ENCODE results near the gene ATP6V0B. TPM values are rescaled to one million over a fixed set of nuclear protein-coding genes. Genes with fewer than 3 reads are reported as not detected.

ATP6V0B gene
- total RNA-seq, 2 donors from 2014 or later: 108 to 154 TPM

DNA sequence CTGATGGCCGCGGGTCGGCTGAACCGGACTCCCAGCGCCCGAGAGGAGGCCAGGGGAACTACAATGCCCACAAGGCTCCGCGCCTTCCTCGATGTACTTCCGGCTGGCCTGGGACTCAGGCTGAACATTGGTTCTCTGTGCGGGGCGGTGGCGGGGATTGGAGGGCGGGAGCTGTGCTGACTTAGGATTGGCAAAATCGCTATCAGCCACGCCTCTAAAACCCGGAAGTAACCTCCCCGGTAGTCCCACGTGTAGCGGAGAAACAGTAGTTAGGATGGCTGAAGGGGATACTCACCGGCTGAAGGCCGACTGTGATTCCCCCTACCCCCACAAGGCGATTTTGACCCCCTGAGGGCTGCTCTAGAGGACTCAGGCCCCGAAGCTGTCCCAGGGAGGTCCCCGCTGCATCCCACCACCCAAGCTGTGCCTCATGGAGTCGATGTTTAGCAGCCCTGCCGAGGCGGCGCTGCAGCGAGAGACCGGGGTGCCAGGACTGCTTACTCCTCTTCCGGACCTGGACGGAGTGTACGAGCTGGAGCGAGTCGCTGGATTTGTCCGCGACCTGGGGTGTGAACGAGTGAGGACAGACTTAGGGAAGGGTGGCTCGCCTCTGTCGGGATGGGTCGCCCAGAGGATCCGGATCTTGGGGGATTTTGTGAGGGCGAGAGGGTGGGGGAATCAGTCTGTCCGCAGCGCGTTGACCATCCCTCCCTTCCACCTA is 4.9 kb upstream of the ATP6V0B start, which contains the start of gene DPH2:
Gene DPH2, plus strand, starts transcription at position 265 of the 721 bp plus-strand sequence. Its CDS starts 166 bp downstream, at position 431.
- H3K27ac ChIP-seq: peak within 1 kb of the TSS in 1 of 2 donors; percentile 15

DNA sequence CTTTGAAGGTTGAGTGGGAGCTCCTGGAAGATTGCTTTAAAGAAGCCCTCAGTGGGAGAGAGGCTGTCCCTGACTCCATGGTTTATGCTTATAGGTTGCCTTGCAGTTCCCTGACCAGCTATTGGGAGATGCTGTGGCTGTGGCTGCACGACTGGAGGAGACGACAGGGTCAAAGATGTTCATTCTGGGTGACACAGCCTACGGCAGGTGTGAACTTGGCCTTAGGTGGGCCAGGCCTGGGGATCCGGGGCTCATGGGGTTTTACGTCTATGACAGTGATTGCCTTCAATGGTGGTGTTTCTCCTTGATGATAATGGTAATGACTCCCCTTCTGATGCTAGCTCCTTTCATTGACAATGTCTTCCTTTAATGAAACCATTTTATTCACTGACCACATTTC is 4.3 kb upstream of the ATP6V0B start:
- TF ChIP-seq, protein P1, sequence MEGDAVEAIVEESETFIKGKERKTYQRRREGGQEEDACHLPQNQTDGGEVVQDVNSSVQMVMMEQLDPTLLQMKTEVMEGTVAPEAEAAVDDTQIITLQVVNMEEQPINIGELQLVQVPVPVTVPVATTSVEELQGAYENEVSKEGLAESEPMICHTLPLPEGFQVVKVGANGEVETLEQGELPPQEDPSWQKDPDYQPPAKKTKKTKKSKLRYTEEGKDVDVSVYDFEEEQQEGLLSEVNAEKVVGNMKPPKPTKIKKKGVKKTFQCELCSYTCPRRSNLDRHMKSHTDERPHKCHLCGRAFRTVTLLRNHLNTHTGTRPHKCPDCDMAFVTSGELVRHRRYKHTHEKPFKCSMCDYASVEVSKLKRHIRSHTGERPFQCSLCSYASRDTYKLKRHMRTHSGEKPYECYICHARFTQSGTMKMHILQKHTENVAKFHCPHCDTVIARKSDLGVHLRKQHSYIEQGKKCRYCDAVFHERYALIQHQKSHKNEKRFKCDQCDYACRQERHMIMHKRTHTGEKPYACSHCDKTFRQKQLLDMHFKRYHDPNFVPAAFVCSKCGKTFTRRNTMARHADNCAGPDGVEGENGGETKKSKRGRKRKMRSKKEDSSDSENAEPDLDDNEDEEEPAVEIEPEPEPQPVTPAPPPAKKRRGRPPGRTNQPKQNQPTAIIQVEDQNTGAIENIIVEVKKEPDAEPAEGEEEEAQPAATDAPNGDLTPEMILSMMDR (IDR thresholded peaks at IDR 0.05): no peak
- no peak for DNase-seq (ENCODE audit: low spot score)
- Histone ChIP-seq H3K9me3 (no peaks in the 10 kb centered on the region), H3K27me3 (no peaks in the 10 kb centered on the region), H3K4me1 (peaks cover 0 to 27% of the 10 kb centered on the region in 2 donors), H3K27ac (no peak overlapping the region), H3K36me3 (peaks cover 6% of the 10 kb centered on the region), H3K4me3 (peak overlapping the region; percentile 69 to 86)

More for the DNA sequence above, 4.9 kb upstream of the ATP6V0B start, which contains the start of gene DPH2:
- Histone ChIP-seq H3K9me3 (no peaks in the 10 kb centered on the region), H3K4me1 (peaks cover 0 to 26% of the 10 kb centered on the region in 2 donors), H3K36me3 (peaks cover 6% of the 10 kb centered on the region), H3K4me3 (peak within 1 kb of the TSS; percentile 69 to 86), H3K27me3 (no peaks in the 10 kb centered on the region)
- TF ChIP-seq, protein P1 (IDR thresholded peaks at IDR 0.05): peak in 1 of 2 donors; percentile 40
- peak; percentile 98 for DNase-seq (ENCODE audit: low spot score)

DNA sequence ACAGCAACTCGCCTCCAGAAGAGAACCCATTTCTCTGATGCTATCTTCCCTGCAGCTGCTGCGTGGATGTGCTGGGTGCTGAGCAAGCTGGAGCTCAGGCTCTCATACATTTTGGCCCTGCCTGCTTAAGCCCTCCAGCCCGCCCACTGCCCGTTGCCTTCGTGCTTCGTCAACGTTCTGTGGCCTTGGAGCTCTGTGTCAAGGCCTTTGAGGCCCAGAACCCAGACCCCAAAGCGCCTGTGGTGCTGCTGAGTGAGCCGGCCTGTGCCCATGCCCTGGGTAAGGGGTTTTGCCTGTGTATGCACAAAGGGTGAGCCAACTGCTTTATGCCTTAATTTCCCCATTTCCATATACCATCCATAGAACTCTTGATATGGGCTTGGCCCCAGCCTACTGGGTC is 3.8 kb upstream of the ATP6V0B start:
- no peak for DNase-seq (ENCODE audit: low spot score)
- TF ChIP-seq, protein P1 (IDR thresholded peaks at IDR 0.05): no peak
- peaks cover under 1 to 31% of the 10 kb centered on the region in 2 donors for H3K4me1 ChIP-seq
- peak overlapping the region in 1 of 2 donors; percentile 69 for H3K4me3 ChIP-seq
- no peak overlapping the region for H3K27ac ChIP-seq
- no peaks in the 10 kb centered on the region for H3K9me3 ChIP-seq
- H3K36me3 ChIP-seq: peaks cover 6% of the 10 kb centered on the region
- no peaks in the 10 kb centered on the region for H3K27me3 ChIP-seq

DNA sequence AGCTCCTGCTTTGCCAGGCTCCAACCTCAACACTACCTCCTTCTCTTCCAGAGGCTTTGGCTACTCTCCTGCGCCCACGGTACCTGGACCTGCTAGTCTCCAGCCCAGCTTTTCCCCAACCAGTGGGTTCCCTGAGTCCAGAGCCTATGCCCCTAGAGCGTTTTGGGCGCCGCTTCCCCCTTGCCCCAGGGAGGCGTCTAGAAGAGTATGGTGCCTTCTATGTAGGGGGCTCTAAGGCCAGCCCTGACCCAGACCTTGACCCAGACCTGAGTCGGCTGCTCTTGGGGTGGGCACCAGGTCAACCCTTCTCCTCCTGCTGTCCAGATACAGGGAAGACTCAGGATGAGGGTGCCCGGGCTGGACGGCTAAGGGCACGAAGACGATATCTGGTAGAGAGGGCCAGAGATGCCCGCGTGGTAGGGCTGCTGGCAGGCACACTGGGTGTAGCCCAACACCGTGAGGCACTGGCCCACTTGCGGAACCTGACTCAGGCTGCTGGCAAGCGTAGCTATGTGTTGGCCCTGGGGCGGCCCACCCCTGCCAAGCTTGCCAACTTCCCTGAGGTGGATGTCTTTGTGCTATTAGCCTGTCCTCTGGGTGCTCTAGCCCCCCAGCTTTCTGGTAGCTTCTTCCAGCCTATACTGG is 3.3 kb upstream of the ATP6V0B start:
- TF ChIP-seq, protein P1 (IDR thresholded peaks at IDR 0.05): no peak
- Histone ChIP-seq H3K9me3 (no peaks in the 10 kb centered on the region), H3K27me3 (no peaks in the 10 kb centered on the region), H3K27ac (no peak overlapping the region), H3K4me1 (peaks cover 3 to 37% of the 10 kb centered on the region in 2 donors), H3K36me3 (peaks cover 10% of the 10 kb centered on the region), H3K4me3 (no peak overlapping the region)
- no peak for DNase-seq (ENCODE audit: low spot score)

DNA sequence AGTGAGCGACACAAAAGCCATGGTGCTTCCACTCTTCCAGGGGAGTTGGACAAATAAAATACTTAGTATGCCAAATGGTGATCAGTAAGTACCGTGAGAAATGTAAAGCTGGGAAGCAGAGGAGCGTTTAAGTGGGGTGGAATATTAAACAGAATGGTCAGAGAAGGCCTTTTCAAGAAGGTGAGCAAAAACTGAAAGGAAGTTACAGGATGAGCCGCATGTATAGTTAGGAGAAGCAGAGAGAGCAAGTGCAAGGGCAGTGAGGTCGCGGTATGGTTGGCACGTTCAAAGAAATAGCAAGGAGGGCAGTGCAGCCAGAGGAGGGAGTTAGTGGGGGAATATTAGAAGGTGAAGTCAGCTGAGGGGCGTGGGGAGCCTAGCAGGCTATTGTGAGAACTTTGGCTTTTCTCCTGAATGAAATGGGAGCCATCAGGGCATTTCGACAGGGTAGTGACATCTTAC is 748 bp upstream of the ATP6V0B start:
- Histone ChIP-seq H3K36me3 (peaks cover 28% of the 10 kb centered on the region), H3K27me3 (no peaks in the 10 kb centered on the region), H3K9me3 (no peaks in the 10 kb centered on the region), H3K4me3 (peak overlapping the region; percentile 96), H3K27ac (peak overlapping the region; percentile 95 to 97), H3K4me1 (peaks cover 3 to 57% of the 10 kb centered on the region in 2 donors)
- no peak for DNase-seq (ENCODE audit: low spot score)
- TF ChIP-seq, protein P1 (IDR thresholded peaks at IDR 0.05): no peak

All from right atrium auricular region (tissue), 2 donors.